Ovary (tissue), 3 donors: ENCODE results near the gene SPR.

Experiments
- CTCF ChIP-seq, 3 donors: fragments of 450-650 bp in 2 of 3; fragments of 200-600 bp in 1 of 3; IDR thresholded peaks; one replicate each; pipeline versions ENCODE4 v1.5.1 to v1.8.0; 2016 to 2022; ENCODE audit warnings: antibody characterized with exemption in 3 of 3, mild to moderate bottlenecking in 1 of 3
- EP300 ChIP-seq: sonication (generic); formaldehyde crosslinking; IDR thresholded peaks from one replicate; pipeline ENCODE4 v1.6.1; 2017; ENCODE audit warnings: antibody characterized with exemption
- POLR2A ChIP-seq: fragments of 450-650 bp; IDR thresholded peaks from one replicate; pipeline ENCODE4 v1.6.1; 2017; ENCODE audit warnings: antibody characterized with exemption, mild to moderate bottlenecking, moderate library complexity
- donor health status: DM: no; HTN: no; CAD: no.

GRCh38 chr2:72929010-72929409, 41.8 kb downstream of the SPR start:
- no peak for TF ChIP-seq CTCF (IDR thresholded peaks at IDR 0.05)
- no peak for TF ChIP-seq POLR2A
- TF ChIP-seq EP300 = no peak
